Uterus (tissue), 4 donors: ENCODE results near the gene OLFML2A. TPM values are rescaled to one million over a fixed set of nuclear protein-coding genes. Genes with fewer than 3 reads are reported as not detected.
A peak's percentile ranks its signal among the peaks of the same experiment; 100 is the strongest.
"Not testable (repeated sequence)": the region's sequence is repeated elsewhere in the genome, so short reads cannot be mapped to it uniquely, and the experiment has no call there.

Experiments
- DNase-seq, 2 donors: peaks; one replicate each; pipeline ENCODE4 v3.0.0-alpha.2; 2019 to 2020
- H3K27ac ChIP-seq, 2 donors: fragments of 200-600 bp; sonication (generic); 1 replicate in 1 of 2; 2 replicates in 1 of 2; pipeline ENCODE4 v1.5.1; 2016 to 2018
- H3K27me3 ChIP-seq, 2 donors: fragments of 200-600 bp; sonication (generic); one replicate each; pipeline ENCODE4 v1.5.1; 2018 to 2019; ENCODE audit warnings: control low read depth in 1 of 2
- H3K36me3 ChIP-seq, 2 donors: fragments of 200-600 bp; sonication (generic); one replicate each; pipeline ENCODE4 v1.5.1; 2019; ENCODE audit warnings: control low read depth in 1 of 2
- H3K4me1 ChIP-seq, 2 donors: fragments of 200-600 bp; sonication (generic); one replicate each; pipeline ENCODE4 v1.5.1; 2018 to 2019; ENCODE audit warnings: control low read depth in 1 of 2
- H3K4me3 ChIP-seq, 2 donors: fragments of 200-600 bp; sonication (generic); 1 replicate in 1 of 2; 2 replicates in 1 of 2; pipeline ENCODE4 v1.5.1; 2018 to 2019; ENCODE audit warnings: mild to moderate bottlenecking in 1 of 2
- H3K9me3 ChIP-seq, 2 donors: fragments of 200-600 bp; sonication (generic); one replicate each; pipeline ENCODE4 v1.5.1; 2019; ENCODE audit warnings: control low read depth in 1 of 2
- POLR2A ChIP-seq, 2 donors: fragments of 450-650 bp; IDR thresholded peaks; one replicate each; pipeline ENCODE4 v1.6.1; 2016; ENCODE audit warnings: antibody characterized with exemption in 2 of 2, mild to moderate bottlenecking in 1 of 2, moderate library complexity in 1 of 2
- intact Hi-C: fragments of 100-400 bp; cut with DNase I; formaldehyde crosslinking; loops from one replicate; pipeline ENCODE4 v1.15.1; 2023; ENCODE audit warnings: low total_unique reads
- total RNA-seq, 4 donors: library from RNA; depleted of rRNA in 3 of 4; stranded (reverse); fragments of >200 nt in 3 of 4; gene quantifications; one replicate each; pipeline versions ENCODE4 v1.1.0 to v1.2.4, GENCODE V29; 2014 to 2023
- TF ChIP-seq, protein P1 (sequence below), 4 experiments: fragments of 200-600 bp in 2 of 4; fragments of 450-650 bp in 2 of 4; sonication (generic) in 2 of 4; IDR thresholded peaks; one replicate each; pipeline ENCODE4 v1.5.1; 2016 to 2019; ENCODE audit warnings: antibody characterized with exemption in 4 of 4, mild to moderate bottlenecking in 2 of 4, moderate library complexity in 1 of 4
- donor health status: DM: yes; HTN: yes; CAD: no.

Gene OLFML2A
- total RNA-seq, 4 donors from 2014 or later: 21.3 to 86.5 (median 71.8) TPM

DNA sequence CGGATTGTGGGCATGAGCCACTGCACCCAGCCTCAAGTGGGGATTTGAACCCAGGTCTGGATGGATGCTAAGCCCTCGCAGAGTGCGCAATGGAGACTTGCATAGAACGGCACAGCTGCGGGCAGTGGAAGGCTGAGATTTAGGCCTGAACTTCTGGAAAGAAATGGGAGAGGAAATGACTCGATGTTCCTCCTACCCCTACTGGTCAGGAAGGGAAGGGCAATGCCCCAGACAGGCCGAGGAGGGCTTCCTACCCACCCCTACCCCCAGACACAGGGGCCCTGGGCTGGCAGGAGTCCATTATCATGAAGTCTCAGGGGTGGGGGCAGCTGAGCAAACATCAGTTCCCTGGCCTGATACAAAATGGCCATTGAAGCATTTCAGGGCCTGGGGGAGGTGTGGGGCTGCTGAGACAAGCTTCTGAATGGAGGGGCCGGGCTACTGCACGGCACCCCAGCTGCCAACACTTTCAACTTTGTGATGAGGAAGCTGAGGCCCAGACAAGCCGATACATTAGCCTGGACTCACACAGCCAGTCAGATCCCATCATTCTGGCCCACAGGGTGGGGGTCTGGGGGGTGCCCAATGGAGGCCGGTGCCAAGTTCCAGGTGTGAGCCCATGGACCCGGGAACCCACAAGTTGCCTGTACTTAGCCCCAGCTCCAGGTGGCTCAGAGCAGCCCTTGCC is 62.8 kb downstream of the OLFML2A start:
- Histone ChIP-seq H3K4me1 (peaks cover 0 to 4% of the 10 kb centered on the region in 2 donors), H3K36me3 (no peaks in the 10 kb centered on the region), H3K4me3 (no peak overlapping the region), H3K9me3 (no peaks in the 10 kb centered on the region), H3K27me3 (no peaks in the 10 kb centered on the region), H3K27ac (no peak overlapping the region)
- intact Hi-C loops: no loop called here
- no peak for DNase-seq
- TF ChIP-seq, protein P1, sequence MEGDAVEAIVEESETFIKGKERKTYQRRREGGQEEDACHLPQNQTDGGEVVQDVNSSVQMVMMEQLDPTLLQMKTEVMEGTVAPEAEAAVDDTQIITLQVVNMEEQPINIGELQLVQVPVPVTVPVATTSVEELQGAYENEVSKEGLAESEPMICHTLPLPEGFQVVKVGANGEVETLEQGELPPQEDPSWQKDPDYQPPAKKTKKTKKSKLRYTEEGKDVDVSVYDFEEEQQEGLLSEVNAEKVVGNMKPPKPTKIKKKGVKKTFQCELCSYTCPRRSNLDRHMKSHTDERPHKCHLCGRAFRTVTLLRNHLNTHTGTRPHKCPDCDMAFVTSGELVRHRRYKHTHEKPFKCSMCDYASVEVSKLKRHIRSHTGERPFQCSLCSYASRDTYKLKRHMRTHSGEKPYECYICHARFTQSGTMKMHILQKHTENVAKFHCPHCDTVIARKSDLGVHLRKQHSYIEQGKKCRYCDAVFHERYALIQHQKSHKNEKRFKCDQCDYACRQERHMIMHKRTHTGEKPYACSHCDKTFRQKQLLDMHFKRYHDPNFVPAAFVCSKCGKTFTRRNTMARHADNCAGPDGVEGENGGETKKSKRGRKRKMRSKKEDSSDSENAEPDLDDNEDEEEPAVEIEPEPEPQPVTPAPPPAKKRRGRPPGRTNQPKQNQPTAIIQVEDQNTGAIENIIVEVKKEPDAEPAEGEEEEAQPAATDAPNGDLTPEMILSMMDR (IDR thresholded peaks at IDR 0.05): peak in 1 of 4 experiments; percentile 24
- TF ChIP-seq POLR2A (IDR thresholded peaks at IDR 0.05): no peak

DNA sequence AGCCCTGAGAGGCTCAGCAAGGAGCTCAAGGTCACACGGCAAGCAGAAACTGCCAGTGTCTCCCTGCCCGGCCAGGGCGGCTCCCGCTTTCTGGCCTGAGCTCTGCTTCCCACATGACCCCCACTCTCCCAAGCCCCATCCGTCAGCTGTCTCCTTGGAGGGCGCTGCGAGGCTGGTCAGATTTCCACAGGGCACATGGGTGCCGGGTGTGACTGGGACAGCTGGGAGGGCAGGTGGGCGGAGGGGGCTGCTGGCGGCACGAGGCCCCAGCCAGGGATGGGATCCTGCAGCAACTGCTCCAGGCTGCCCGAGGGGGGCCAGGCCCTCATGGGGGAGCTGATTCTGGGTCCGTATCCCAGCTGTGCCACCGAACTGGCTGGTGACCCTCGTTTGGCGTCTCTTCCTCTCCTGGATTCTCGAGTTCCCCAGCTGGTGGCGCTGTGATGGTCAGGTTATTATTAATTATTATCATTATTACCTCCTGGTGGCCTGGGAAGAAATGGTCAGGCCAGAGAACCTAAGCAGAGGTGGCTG is 63.4 kb downstream of the OLFML2A start:
- Histone ChIP-seq H3K4me3 (no peak overlapping the region), H3K27ac (no peak overlapping the region), H3K9me3 (no peaks in the 10 kb centered on the region), H3K4me1 (peaks cover 0 to under 1% of the 10 kb centered on the region in 2 donors), H3K27me3 (no peaks in the 10 kb centered on the region), H3K36me3 (no peaks in the 10 kb centered on the region)
- intact Hi-C loops: no loop called here
- DNase-seq: no peak
- TF ChIP-seq, protein P1 (IDR thresholded peaks at IDR 0.05): peak in 1 of 4 experiments; percentile 11
- TF ChIP-seq POLR2A (IDR thresholded peaks at IDR 0.05): no peak

DNA sequence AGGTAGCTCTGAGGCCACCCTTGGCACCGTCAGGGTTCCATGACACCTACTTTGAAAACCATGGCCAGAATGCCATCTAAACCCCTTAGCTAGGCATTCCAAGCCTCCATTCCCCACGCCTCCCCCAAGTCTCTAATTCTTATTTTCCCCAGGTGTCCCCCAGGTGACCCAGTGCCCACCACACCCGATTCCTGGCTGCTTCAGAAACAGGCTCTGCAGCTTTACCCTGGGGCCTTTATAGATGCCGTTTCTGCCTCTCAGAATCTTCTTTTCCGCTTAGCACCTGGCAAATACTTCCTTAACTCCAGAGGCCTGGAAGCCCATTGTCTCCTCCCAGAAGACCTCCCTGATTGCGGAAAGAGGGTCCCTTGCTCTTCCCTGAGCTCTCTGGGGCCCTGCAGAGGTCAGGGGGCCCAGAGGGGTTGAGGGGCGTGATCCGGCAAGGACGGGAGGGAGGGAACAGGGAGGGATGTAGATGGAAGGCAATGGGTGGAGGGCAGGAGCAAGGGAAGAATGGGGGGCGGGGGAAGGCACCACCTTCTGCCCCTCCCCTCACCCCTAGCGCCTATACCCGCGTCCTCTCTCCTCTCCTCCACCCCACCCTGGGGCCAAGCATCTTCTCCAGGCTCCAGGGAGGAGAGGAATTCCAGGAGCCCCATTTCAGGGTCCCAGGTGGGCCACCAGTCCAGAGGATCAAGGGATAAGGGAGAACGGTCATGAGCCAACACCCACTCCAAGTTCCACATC is 64.3 kb downstream of the OLFML2A start:
- H3K4me3 ChIP-seq: no peak overlapping the region
- intact Hi-C loops: no loop called here
- no peaks in the 10 kb centered on the region for H3K9me3 ChIP-seq
- H3K36me3 ChIP-seq: no peaks in the 10 kb centered on the region
- DNase-seq: no peak
- H3K27ac ChIP-seq: no peak overlapping the region
- no peaks in the 10 kb centered on the region for H3K27me3 ChIP-seq
- H3K4me1 ChIP-seq: no peaks in the 10 kb centered on the region
- TF ChIP-seq, protein P1 (IDR thresholded peaks at IDR 0.05): no peak
- no peak for TF ChIP-seq POLR2A (IDR thresholded peaks at IDR 0.05)

DNA sequence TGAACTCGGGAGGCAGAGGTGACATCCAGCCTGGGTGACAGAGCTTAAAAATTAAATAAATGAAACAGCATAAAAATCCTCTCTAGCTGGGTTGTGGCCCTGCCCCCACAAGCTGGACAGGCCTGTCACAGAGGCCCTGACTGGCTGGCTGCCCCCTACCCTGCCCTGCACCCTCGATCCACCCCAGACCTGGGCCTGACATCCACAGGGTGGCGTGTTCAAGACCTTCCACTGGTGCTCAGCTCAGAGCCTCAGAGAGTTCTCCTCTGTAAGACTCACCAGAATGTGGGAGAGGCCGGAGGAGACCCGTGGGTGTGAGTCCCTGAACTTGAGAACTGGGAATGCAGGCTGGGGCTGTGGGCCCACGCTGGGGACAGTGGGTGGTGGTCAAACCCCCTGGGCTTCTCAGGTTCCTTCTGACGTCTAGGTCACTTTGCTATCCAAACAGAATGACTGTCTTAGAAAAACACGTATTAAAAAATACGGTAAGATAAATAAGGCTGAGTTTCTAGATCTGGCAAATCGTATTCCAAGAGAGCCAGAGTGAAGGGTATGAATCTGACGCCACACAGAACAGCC is 66.6 kb downstream of the OLFML2A start:
- no peaks in the 10 kb centered on the region for H3K27me3 ChIP-seq
- no peak for DNase-seq
- no peak overlapping the region for H3K27ac ChIP-seq
- H3K9me3 ChIP-seq: no peaks in the 10 kb centered on the region
- no peak for TF ChIP-seq POLR2A (IDR thresholded peaks at IDR 0.05)
- TF ChIP-seq, protein P1 (IDR thresholded peaks at IDR 0.05): no peak
- H3K4me1 ChIP-seq: no peaks in the 10 kb centered on the region
- H3K4me3 ChIP-seq: no peak overlapping the region
- intact Hi-C loops: no loop called here
- H3K36me3 ChIP-seq: no peaks in the 10 kb centered on the region

DNA sequence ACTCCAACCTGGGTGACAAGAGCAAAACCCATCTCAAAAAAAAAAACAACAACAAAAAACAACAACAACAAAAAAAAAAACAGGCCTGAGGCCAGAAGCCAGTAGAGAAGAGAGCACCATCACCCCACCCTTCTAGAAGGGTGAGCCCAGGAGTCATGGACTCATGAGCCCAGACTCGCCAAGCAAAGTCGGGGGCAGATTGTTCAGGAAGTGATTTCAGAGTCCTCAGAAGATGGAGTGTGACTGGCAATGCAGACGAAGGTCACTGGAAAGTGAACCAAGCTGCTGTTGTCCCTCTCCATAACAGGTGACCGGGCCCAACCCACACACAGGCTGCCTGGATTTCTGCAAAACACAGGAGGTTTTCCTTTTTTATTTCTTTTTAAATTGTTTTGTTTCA is 67.4 kb downstream of the OLFML2A start:
- no peaks in the 10 kb centered on the region for H3K36me3 ChIP-seq
- no peaks in the 10 kb centered on the region for H3K9me3 ChIP-seq
- TF ChIP-seq POLR2A (IDR thresholded peaks at IDR 0.05): no peak
- TF ChIP-seq, protein P1 (IDR thresholded peaks at IDR 0.05): no peak
- H3K4me3 ChIP-seq: no peak overlapping the region
- H3K27ac ChIP-seq: no peak overlapping the region
- intact Hi-C loops: no loop called here
- no peaks in the 10 kb centered on the region for H3K4me1 ChIP-seq
- H3K27me3 ChIP-seq: no peaks in the 10 kb centered on the region
- DNase-seq: no peak

DNA sequence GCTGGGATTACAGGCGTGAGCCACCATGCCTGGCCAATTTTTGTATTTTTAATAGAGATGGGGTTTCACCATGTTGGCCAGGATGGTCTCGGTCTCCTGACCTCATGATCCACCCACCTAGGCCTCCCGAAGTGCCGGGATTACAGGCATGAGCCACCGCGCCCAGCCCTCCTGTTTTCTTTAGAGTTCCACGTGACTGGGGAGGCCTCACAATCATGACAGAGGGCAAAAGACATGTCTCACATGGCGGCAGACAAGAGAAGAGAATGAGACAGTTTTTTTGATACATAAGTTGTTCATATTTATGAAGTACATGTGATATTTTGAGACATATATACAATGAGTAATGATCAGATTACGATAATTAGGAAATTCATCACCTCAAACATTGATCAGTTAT is 69.5 kb downstream of the OLFML2A start:
- H3K9me3 ChIP-seq, H3K36me3 ChIP-seq, H3K27ac ChIP-seq, H3K27me3 ChIP-seq, H3K4me3 ChIP-seq, DNase-seq, H3K4me1 ChIP-seq, intact Hi-C loops: not testable (repeated sequence)
